HG03108 (cell line): ENCODE measurements around the gene ATXN7.
A peak's percentile ranks its signal among the peaks of the same experiment; 100 is the strongest.

Source experiments
- ATAC-seq: cut with Tn5 transposase; IDR thresholded peaks from one replicate; pipeline ENCODE4 v1.9.1; 2021; ENCODE audit warnings: moderate library complexity; ENCODE audit not compliant: unreplicated experiment

ATXN7 gene

DNA sequence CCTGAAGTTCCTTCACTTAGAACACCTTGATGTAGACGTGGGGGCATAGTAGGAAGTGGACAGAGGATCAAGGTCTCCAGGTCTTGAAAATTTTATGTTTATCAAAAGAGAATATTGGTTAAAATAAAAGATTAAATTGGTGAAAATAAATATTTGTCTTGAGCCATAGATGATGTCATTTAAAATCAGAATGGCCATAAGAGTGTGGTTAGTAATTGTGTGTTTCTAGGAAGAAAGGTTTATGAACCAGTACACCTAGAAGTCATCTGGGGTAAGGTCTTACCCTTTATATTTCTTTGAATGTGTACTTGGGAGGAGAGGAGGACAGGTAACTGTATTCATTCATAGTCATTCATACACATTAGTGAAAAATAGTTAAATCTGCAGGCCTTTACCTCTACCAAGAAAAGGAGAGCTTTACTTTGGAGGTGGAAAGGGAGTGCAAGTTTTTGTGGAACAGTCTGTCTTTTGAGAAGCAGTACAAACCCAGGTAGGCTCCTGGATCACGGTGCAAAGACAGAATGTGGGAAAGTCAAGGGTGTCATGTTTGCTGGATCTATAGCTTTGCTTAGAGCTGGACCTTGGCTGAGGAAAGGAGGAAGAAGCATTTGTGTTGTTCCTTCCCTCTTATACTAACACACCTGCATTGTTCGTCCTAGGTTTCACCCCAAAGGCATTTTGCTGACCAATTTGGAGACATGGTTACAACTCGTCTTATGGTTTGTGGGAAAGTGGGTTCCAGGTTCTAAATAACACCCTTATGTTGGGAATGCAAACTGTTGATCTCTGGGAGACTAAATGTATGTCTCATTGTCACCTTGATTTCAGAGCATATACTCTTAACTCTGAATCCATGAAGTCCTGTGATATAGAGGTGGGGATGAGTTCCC, 42.3 kb downstream of the ATXN7 start:
- no peak for ATAC-seq

DNA sequence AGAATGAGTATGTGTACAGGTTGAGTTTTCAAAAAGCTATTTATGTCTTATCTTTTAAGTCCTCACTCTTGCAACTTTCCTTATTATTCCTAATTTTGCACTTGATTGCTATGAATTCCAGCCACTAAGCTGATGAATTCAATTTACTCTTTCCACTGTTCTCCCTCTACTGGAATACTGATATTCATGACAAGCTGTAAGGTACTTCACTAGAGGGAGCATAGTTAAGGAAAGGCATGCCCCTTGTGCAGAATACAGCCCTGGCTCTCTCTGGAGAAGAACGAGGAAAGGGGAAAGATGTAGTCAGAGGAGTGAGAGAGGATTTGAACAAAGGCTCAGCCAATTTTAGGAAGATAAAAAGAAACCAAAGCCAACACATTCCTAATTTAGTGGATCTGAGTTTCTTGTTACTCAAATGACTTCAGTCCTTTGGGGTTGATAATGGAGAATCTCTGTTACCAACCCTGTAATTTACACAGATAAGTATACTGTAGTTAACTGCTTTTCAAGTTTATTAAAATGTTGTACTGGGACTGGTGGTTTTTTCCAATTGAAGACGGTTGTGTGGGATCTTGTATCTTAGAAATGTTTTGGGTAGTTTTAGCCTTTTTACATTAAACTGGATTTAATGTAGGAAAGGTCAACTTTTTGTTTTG, 44.5 kb downstream of the ATXN7 start:
- ATAC-seq, result no peak

DNA sequence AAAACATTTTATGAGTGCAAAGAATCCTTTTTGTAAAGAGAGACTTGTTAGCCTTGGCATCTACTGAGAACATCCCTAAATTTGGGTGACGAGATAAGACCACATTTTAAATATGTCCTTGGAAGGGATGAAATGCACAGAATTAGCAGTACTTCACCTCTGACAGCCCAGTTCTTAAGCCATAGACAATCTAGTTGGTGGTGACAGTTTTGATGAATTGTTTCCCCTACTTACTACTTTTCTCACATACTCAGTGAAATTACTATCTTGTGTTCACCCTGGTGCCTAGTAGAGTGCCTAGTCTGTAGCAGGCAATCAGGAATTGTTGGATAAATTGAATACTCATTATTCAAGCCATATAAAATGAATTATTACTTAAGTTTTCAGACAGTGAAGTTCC, 45.1 kb downstream of the ATXN7 start:
- ATAC-seq, result no peak

DNA sequence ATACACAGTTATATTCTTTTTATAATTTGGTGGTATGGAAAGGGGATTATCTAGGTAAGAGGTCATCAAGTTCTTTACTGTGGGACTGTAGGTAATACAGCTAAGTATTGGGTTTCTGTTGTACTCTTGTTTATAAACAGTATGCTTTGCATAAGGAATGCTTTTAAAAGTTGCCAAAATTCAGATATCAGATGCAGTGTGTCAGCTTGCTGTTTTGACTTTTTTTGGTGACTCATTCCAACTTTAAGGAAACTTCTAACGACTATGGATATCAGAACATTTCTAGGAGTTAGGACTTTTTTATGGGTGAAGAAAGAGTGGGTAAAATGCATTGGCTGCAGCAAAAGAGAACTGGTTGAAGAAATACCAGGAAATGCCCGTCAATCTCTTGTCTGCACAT, 45.8 kb downstream of the ATXN7 start:
- no peak for ATAC-seq

DNA sequence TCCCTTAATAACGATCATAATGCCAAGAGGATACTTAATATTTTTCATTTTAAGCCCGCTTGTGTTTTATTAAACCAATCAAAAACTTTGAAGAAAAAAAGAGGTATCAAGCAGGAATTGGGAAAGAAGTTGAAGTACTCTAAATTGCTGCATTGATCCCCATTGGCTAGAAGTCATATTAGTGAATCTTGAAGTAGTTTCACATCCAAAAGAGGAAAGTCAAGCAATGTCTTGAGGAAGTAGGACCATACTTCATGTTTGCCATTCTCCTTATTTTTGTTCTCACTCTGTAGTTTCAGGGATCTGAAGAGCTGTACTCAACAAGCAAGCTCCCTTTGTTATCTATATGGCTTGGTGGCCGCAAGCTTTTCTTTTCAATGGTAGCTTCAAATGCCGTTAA, 46.3 kb downstream of the ATXN7 start:
- no peak for ATAC-seq

DNA sequence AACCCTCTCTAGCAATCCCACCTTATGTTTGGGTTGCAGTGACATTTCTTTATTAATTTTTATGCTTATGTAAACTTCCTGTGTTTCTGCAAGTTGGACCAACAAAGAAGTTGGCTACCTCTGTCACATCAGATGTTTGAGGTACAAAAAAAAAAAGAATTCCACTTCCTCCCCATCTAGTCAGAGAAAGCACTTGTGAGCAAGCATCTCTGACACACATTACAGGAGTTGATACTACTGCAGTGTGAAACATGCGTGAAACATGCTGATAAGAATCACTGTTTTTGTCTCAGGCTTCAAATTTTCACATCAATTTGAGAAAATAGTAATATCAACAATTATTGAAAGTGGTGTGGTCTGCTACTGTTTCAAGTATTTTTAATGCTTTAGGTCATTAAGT, 47.2 kb downstream of the ATXN7 start:
- ATAC-seq, result no peak

DNA sequence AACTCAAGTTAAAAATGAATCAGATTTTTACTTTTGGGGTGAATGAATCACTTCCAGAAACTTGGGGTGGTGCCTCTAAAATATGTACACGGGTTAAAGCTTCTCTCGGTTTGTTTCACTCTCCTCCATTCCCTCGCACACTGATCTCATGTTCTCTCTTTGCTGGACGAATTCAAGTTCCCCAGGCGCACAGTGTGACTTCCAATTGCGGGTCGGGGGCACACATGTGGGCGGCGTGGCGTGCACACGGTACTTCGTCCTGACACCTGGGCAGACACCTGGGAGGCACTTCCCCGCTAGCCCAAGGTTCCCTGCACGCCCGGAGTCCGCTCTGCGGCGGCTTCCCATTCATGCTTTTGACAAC, 47.8 kb downstream of the ATXN7 start:
- ATAC-seq, result no peak

DNA sequence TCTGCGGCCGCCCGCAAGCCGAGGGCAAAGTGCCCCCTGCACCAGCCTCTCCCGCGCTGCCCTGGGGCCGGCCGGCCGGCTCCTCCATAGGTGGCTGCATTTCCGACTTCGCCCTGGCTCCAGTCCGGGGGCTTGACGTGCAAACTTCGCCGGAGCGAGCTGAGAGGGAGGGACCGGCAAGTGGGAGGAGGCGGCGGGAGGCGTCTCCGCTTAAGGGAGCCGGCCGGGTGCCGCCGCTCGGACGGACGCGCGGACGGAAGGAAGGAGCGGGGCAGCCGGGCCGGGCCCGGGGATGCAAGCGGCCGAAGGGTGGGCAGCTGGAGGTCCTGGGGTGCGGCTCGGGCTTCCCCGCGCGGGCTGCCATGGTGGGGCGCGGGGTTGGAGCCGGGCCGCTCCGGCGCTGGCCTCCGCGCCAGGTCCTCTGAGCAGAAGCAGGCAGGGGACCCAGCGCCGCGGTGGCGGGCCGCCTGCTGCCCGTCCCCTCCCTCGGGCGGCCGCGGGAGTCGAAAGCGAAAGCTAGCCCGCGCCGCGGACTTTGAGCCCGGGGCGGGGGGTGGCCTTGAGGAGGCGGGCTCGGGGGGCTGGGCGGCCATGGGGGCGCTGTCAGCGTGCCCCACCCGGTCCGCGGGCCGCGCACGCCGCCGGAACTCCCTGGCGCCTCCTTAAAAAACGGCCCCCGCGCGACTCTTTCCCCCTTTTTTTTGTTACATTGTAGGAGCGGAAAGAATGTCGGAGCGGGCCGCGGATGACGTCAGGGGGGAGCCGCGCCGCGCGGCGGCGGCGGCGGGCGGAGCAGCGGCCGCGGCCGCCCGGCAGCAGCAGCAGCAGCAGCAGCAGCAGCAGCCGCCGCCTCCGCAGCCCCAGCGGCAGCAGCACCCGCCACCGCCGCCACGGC, 48.5 kb downstream of the ATXN7 start, which contains the start of gene SCAANT1:
Gene SCAANT1 (minus strand): TSS at position 511 of the 895 bp plus-strand sequence.
- ATAC-seq, result peak; percentile 74

DNA sequence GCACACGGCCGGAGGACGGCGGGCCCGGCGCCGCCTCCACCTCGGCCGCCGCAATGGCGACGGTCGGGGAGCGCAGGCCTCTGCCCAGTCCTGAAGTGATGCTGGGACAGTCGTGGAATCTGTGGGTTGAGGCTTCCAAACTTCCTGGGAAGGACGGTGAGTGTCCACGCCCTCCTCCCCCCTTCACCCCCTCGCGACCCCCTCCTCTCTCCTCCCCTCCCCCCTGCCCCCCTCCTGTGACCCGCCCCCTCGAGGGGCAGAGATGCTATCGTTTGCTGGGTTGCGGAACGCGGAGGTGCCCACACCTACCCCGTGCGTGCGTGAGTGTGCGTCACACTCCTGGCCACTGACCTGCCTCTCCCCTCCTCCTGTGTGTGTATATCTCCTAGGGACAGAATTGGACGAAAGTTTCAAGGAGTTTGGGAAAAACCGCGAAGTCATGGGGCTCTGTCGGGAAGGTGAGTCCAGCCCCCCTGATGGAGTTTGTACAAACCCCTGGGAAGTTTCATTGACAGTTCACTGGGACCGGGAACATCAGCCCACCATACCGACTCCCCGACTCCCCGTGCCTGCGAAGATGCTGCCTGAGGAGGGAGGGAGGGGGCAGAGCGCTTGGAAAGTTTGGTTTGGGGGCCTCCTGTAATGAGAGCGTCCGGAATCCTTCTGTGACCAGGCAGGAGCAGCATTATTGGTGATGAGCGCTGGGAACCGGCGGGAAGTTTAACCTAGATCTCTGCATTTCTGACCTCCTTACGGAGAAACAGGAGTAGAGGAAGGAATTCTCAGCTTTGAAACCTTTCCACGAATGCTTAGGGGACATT, 49.3 kb downstream of the ATXN7 start:
- no peak for ATAC-seq

DNA sequence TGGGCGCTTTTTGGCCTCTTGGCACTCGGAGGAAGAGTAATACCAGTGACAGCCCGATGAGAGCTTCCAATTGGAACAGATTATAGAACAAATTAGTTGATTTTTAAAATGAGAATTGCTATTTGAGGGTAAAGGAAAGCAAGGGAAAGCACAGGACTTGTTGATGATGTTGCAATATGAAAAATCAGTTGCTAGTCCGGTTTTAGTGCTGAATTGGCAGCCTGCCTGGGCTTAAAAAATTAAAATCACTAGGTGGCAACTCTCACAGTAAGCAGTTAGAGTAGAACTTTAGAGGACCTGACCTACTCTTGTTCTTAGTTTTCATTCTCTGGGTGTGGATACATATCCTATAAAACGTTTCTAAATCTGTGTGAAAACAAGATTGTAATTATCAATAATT, 50.6 kb downstream of the ATXN7 start:
- ATAC-seq, result no peak

DNA sequence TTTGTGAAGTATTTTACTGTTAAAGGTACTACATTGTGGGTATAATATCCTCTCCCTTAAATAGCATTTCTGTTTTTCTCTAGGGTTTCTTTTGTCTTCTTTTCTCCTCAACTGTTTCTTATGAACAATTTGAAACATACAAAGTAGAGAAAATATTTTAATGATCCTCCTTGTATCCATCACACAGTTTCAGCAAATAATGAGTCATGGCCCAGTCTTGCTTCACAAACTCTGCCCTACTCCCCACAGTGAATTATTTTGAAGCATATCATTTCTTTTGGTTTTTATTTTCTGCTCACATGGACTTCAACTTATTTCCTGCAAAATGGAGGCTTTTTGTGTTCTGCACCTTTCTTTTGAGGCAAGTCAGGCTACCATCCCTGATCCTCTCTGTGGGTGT, 54.7 kb downstream of the ATXN7 start:
- no peak for ATAC-seq

DNA sequence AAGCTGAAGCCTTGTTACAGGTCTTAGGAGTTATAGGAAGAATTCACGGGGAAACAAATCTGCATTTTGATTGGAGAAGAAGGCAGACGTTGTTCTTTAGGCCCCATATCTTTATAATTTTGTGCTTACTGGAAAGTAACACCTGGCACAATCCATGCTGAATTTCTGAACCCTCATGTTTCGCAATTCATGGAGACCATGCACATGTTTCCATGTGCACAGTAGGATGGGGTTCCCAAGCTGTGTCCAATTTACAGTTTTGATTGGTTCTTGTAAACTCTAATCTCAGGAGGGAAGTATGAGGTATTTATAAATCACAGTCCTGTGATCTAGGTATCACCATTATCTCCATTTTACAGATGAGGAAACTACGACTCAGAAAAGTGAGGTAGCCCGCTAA, 56.3 kb downstream of the ATXN7 start:
- no peak for ATAC-seq

DNA sequence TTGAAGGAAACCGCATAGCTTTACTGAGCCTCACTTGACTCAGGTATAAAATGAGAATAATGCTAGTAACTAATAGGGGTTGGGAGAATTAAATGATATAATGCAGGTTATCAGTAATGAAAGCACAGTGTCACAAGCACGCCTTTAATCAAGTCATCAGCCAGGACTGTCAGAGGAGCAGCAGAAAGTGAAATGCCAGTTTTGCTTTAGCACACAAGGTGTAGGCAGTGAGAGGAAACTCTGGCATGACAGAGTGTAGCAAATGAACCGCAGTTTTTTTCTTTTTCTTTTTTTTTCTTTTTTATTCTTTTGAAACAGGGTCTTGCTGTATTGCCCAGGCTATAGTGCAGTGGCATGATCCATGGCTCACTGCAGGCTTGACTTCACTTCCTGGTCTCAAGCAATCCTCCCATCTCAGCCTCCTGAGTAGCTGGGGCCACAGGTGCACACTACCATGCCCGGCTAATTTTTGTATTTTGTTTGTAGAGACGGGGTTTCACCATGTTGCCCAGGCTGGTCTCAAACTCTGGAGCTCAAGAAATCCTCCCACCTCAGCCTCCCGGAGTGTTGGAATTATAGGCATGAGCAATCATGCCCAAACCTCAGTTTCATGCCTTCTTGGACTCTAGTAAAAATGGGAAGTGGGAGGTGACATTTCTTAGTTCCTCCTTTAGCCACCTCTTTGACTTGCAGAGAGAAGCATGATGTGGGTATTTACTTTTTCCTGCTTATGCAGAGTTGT, 58.2 kb downstream of the ATXN7 start:
- peak; percentile 81 for ATAC-seq

DNA sequence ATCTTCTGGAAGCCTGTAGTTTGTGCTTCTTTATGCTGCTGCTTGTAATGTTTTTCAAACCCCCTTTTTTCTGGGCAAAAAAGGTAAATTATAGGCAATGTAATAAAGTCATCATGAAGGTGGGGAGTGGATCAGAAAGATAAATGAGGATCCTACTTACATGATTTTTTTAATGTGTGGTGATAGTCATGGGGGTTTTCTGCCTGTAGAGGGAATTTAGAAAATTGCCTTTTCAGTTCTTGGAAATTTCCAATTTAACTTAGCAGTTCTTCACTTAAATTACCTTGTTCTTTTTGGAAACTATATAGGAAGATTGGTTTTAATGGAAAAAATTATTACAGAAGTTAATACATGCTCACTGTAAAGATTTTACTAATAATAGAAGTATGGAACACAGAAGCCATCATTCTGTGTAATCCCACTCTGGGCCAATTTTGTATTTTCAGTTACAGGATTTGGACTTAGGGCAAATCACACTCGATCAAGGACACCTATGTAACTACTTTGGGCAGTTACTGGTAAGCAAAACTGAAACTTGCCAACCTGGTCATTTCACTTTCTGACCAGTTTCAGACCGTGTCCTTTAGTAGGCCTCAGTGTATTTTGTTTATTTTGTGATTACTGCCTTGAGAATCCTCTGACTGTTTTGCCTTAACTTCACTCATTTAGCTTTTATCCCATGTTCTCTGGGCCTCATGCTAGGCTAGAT, 59.0 kb downstream of the ATXN7 start:
- ATAC-seq, result no peak

DNA sequence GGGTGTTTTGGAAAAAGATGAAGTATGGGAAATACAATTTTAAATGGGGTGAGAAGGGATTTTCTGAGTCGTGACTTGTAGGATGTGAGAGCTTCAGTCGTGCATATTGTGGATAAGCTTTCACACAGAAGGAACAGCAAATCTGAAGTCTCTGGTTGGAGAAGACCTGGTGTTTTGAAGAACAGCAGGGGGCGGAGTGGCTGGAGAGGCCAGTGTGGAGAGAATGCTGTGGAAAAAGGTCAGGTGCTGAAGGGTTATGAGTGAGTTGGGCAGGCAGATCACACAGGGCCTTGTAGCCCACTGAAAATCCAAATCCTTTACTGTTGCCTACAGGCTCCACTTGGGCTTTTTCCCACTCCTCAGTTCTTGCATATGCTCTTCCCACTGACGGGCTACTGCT, 62.6 kb downstream of the ATXN7 start:
- no peak for ATAC-seq

DNA sequence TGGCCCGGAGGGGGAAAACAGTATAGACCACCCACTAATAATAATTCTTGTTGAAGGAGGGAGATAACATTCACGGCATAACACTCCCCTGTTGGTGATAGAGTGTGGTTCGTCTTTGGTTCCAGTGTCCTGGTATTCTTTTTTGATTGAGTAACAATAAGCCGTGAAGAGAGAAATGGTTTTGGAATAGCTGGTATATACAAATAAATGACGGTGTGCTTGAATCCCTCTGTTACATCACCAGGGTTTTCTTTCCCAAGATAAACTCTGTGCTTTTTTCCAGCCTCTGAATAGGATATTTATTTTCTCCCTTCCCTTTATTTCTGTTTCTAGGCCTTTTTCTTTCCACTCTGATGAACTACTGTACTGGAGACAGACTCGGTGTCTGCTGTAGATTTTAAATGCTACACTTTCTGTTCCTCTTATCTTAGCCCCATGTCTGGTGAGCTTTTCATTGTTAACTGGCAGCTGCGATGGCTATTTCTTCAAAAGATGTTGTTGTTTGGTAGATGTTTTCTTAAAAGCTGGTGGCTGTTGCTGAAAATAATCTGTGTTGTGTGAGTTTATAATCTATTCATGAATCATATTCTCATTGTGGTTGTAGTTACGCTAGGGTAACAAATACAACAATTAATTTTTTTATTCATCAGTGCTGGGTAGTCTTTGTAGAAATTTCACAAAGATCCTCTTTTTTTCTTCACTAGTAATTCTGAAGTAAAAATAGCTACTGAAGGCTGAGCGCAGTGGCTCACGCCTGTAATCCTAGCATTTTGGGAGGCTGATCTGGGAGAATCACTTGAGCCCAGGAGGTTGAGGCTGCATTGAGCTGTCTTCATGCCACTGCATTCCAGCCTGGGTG, 64.0 kb downstream of the ATXN7 start:
- ATAC-seq, result peak; percentile 74

DNA sequence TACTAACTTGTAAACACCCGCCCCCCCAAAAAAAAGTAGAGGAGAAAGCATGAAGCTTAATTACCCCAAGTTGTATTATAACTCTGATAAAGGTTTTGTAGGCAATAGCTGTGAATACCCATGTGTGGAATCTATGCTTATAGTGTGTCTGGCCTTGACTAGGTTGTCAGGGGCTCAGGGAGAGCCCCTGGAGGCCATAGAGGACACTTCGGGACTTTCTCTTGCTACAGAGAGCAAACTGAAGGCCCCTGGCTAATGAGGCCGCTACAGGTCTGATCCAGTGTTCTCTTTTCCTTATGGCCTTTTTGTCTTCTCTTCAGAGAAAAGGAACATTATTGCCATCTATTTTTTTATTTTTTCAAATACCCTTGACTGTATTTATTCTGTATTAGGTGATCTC, 67.6 kb downstream of the ATXN7 start:
- no peak for ATAC-seq

DNA sequence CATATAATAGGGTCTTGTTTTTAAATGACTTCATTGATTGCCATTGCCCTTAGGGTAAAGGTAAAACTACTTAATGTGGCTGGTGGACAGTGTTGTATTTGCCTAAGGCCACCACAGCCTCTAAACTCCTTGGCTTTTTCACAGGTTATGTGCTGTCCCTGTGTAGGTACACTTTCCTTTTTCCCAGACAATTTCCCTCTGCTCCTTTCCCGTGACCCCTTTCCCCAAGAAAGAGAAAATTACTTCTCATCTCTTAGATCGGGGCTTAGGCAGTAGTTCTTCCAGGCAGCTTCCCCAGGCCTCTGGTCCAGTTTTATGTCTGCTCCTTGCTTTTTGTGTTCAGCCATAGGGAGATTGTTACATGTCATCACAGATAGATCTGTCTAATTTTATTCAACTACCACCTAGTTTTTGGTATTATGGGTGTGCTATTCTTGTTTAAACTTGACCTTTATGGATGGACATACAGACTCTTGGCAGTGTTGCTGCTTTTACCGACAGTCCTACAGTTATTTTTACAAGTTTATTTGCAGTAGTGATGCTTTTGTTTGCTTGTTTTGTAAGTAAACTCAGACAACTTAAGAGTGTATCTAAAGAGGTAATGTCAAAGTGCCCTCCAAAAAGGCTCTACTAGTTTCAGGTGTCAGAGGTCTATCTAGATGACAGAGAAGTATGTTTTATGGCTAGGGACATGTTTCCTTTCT, 69.0 kb downstream of the ATXN7 start:
- ATAC-seq, result no peak
